Suprapubic skin (tissue), 4 donors: ENCODE measurements around the gene NAT14. TPM values are rescaled to one million over a fixed set of nuclear protein-coding genes. Genes with fewer than 3 reads are reported as not detected.

Experiments
- DNase-seq, 2 donors: peaks; one replicate each; pipeline ENCODE4 v3.0.0-alpha.2; 2019; ENCODE audit warnings: low spot score in 2 of 2
- H3K27ac ChIP-seq: fragments of 200-600 bp; sonication (generic); one replicate; pipeline ENCODE4 v1.5.1; 2019
- H3K27me3 ChIP-seq: fragments of 200-600 bp; sonication (generic); one replicate; pipeline ENCODE4 v1.5.1; 2019
- H3K36me3 ChIP-seq: fragments of 200-600 bp; sonication (generic); one replicate; pipeline ENCODE4 v1.5.1; 2019
- H3K4me1 ChIP-seq: fragments of 200-600 bp; sonication (generic); one replicate; pipeline ENCODE4 v1.5.1; 2019
- H3K4me3 ChIP-seq: fragments of 200-600 bp; sonication (generic); one replicate; pipeline ENCODE4 v1.5.1; 2019; ENCODE audit warnings: mild to moderate bottlenecking
- H3K9me3 ChIP-seq: fragments of 200-600 bp; sonication (generic); one replicate; pipeline ENCODE4 v1.5.1; 2019
- EP300 ChIP-seq: sonication (generic); formaldehyde crosslinking; IDR thresholded peaks from one replicate; pipeline ENCODE4 v1.6.1; 2017; ENCODE audit warnings: antibody characterized with exemption
- POLR2A ChIP-seq, 2 donors: fragments of 450-650 bp; IDR thresholded peaks; one replicate each; pipeline ENCODE4 v1.6.1; 2017; ENCODE audit warnings: antibody characterized with exemption in 2 of 2, mild to moderate bottlenecking in 2 of 2, moderate library complexity in 2 of 2
- POLR2AphosphoS5 ChIP-seq, 3 donors: sonication (generic); formaldehyde crosslinking; IDR thresholded peaks; one replicate each; pipeline ENCODE4 v1.6.1; 2017; ENCODE audit warnings: antibody characterized with exemption in 3 of 3
- WGBS: methylation state at CpG from one replicate; pipeline ENCODE4 v1.1.5; 2018; 5-methylcytosine and 5-hydroxymethylcytosine counted together
- total RNA-seq, 4 donors: library from RNA; depleted of rRNA; stranded (reverse); fragments of >200 nt; gene quantifications; one replicate each; pipeline ENCODE4 v1.1.0, GENCODE V29; 2016
- TF ChIP-seq, protein P1 (sequence below), 2 donors: fragments of 200-600 bp in 1 of 2; fragments of 450-650 bp in 1 of 2; sonication (generic) in 1 of 2; IDR thresholded peaks; one replicate each; pipeline ENCODE4 v1.5.1; 2016 to 2019; ENCODE audit warnings: antibody characterized with exemption in 2 of 2, mild to moderate bottlenecking in 1 of 2, moderate library complexity in 1 of 2

Gene NAT14
- total RNA-seq, 4 donors from 2014 or later: 2.4 to 4.8 (median 4.0) TPM

- DNase-seq: no peak
- H3K4me1 ChIP-seq: no peaks in the 10 kb centered on the region
- H3K36me3 ChIP-seq: no peaks in the 10 kb centered on the region
- no peak overlapping the region for H3K27ac ChIP-seq
- no peak overlapping the region for H3K4me3 ChIP-seq
- peaks cover 17% of the 10 kb centered on the region for H3K27me3 ChIP-seq
- WGBS: 83% methylated on average over 11 of the region's 22 CpGs
- no peaks in the 10 kb centered on the region for H3K9me3 ChIP-seq
- TF ChIP-seq POLR2A (IDR thresholded peaks at IDR 0.05): no peak
- TF ChIP-seq POLR2AphosphoS5 (IDR thresholded peaks at IDR 0.05): no peak
- TF ChIP-seq, protein P1, sequence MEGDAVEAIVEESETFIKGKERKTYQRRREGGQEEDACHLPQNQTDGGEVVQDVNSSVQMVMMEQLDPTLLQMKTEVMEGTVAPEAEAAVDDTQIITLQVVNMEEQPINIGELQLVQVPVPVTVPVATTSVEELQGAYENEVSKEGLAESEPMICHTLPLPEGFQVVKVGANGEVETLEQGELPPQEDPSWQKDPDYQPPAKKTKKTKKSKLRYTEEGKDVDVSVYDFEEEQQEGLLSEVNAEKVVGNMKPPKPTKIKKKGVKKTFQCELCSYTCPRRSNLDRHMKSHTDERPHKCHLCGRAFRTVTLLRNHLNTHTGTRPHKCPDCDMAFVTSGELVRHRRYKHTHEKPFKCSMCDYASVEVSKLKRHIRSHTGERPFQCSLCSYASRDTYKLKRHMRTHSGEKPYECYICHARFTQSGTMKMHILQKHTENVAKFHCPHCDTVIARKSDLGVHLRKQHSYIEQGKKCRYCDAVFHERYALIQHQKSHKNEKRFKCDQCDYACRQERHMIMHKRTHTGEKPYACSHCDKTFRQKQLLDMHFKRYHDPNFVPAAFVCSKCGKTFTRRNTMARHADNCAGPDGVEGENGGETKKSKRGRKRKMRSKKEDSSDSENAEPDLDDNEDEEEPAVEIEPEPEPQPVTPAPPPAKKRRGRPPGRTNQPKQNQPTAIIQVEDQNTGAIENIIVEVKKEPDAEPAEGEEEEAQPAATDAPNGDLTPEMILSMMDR (IDR thresholded peaks at IDR 0.05): no peak
- TF ChIP-seq EP300: no peak
These were observed 51.0 kb downstream of the NAT14 start for GRCh38 chr19:55535965-55536350.

DNA sequence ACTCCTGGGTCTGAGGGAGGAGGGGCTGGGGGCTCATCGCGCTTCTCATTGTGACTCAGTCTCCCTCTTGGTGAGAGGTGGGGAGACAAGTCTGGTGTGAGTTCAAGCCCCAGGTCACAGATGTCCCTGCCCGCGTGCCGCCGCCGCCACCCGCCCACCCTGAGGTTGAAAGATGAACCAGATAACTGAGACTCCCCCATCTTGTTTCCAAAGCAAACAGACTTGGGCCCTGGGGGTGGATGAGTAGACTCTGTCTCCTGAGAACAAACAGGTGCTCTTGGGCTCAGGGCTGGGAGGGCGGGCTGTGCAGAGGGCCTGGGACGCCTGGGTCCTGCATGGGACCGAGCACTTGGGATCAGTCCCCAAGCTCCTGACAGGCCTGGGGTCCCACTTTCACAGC lies 51.4 kb downstream of the NAT14 start:
- DNase-seq: no peak
- Histone ChIP-seq H3K27ac (no peak overlapping the region), H3K9me3 (no peaks in the 10 kb centered on the region), H3K4me1 (no peaks in the 10 kb centered on the region), H3K4me3 (no peak overlapping the region), H3K27me3 (peaks cover 15% of the 10 kb centered on the region), H3K36me3 (no peaks in the 10 kb centered on the region)
- TF ChIP-seq POLR2A (IDR thresholded peaks at IDR 0.05) (no peak), EP300 (no peak), POLR2AphosphoS5 (IDR thresholded peaks at IDR 0.05) (no peak)
- TF ChIP-seq, protein P1 (IDR thresholded peaks at IDR 0.05): no peak
- 52% methylated on average over 8 of the region's 11 CpGs for WGBS

Other genes starting within 250 kb of the NAT14 start
- 10 to 100 TPM; 49.0 to 56.2 (median 51.3) TPM for gene PPP6R1, start 226.2 kb upstream of the NAT14 start, total RNA-seq
- 10 to 100 TPM; 17.9 to 46.7 (median 36.7) TPM for gene HSPBP1, start 205.1 kb upstream of the NAT14 start, total RNA-seq
- 1 to 10 TPM in 3 of 4 donors, under 1 TPM in 1; 0.68 to 2.3 (median 1.6) TPM for gene BRSK1, start 201.2 kb upstream of the NAT14 start, total RNA-seq
- not detected for gene TMEM150B, start 159.8 kb upstream of the NAT14 start, total RNA-seq
- gene KMT5C, start 145.3 kb upstream of the NAT14 start, total RNA-seq: 10 to 100 TPM; 17.3 to 61.8 (median 39.1) TPM
- gene COX6B2, start 130.5 kb upstream of the NAT14 start, total RNA-seq: 1 to 10 TPM in 3 of 4 donors, under 1 TPM in 1; 0.47 to 1.9 (median 1.3) TPM
- not detected for gene GARIN5B, start 121.9 kb upstream of the NAT14 start, total RNA-seq
- 1 to 10 TPM in 3 of 4 donors, under 1 TPM in 1; 0.97 to 1.7 (median 1.2) TPM for gene IL11, start 114.7 kb upstream of the NAT14 start, total RNA-seq
- gene TMEM190, start 108.4 kb upstream of the NAT14 start, total RNA-seq: not detected
- gene TMEM238, start 100.9 kb upstream of the NAT14 start, total RNA-seq: 10 to 100 TPM in 3 of 4 donors, 1 to 10 TPM in 1; 6.3 to 37.1 (median 29.3) TPM
- 100 to 1,000 TPM; 605 to 767 (median 714) TPM for gene RPL28, start 99.3 kb upstream of the NAT14 start, total RNA-seq
- 10 to 100 TPM in 2 of 4 donors, 1 to 10 TPM in 2; 7.4 to 17.0 (median 12.2) TPM for gene UBE2S, start 77.4 kb upstream of the NAT14 start, total RNA-seq
- gene SHISA7, start 41.9 kb upstream of the NAT14 start, total RNA-seq: under 1 TPM in 2 of 4 donors, not detected in 2; 0.08 to 0.26 TPM
- gene ISOC2, start 23.5 kb upstream of the NAT14 start, total RNA-seq: 10 to 100 TPM; 44.7 to 97.2 (median 87.5) TPM
- gene C19orf85, start 20.4 kb upstream of the NAT14 start, total RNA-seq: not detected
- gene ZNF628, start 8.6 kb upstream of the NAT14 start, total RNA-seq: 10 to 100 TPM; 17.3 to 22.9 (median 19.8) TPM
- gene SSC5D, start 3.2 kb downstream of the NAT14 start, total RNA-seq: 1 to 10 TPM in 2 of 4 donors, under 1 TPM in 2; 0.57 to 2.1 (median 1.0) TPM
- not detected for gene SBK2, start 51.9 kb downstream of the NAT14 start, total RNA-seq
- not detected for gene SBK3, start 60.4 kb downstream of the NAT14 start, total RNA-seq
- 1 to 10 TPM; 1.8 to 3.1 (median 2.8) TPM for gene ZNF579, start 95.7 kb downstream of the NAT14 start, total RNA-seq
- 1 to 10 TPM; 7.6 to 9.2 (median 8.5) TPM for gene FIZ1, start 114.3 kb downstream of the NAT14 start, total RNA-seq
- gene ZNF524, start 115.1 kb downstream of the NAT14 start, total RNA-seq: 10 to 100 TPM; 29.4 to 49.9 (median 47.0) TPM
- gene ZNF865, start 120.5 kb downstream of the NAT14 start, total RNA-seq: 10 to 100 TPM in 2 of 4 donors, 1 to 10 TPM in 2; 7.6 to 14.2 (median 9.9) TPM
- 1 to 10 TPM; 4.3 to 8.0 (median 6.5) TPM for gene ZNF784, start 139.4 kb downstream of the NAT14 start, total RNA-seq
- 10 to 100 TPM; 15.0 to 27.9 (median 22.3) TPM for gene ZNF580, start 155.8 kb downstream of the NAT14 start, total RNA-seq
- 10 to 100 TPM; 16.3 to 27.1 (median 20.2) TPM for gene ZNF581, start 158.5 kb downstream of the NAT14 start, total RNA-seq
- gene CCDC106, start 163.0 kb downstream of the NAT14 start, total RNA-seq: 10 to 100 TPM in 1 of 4 donors, 1 to 10 TPM in 3; 6.2 to 18.3 (median 8.5) TPM
- gene U2AF2, start 169.8 kb downstream of the NAT14 start, total RNA-seq: 100 to 1,000 TPM in 1 of 4 donors, 10 to 100 TPM in 3; 82.8 to 128 (median 88.5) TPM
- 100 to 1,000 TPM in 1 of 4 donors, 10 to 100 TPM in 3; 80.1 to 104 (median 82.9) TPM for gene EPN1, start 190.0 kb downstream of the NAT14 start, total RNA-seq